Cardiac fibroblast (primary cell): Measurements from ENCODE around the gene UBE2H.
"Not testable (repeated sequence)": the region's sequence is repeated elsewhere in the genome, so short reads cannot be mapped to it uniquely, and the experiment has no call there.

Source experiments
- DNase-seq, 2 donors: peaks; one replicate each; pipeline versions ENCODE4 v3.0.0 to v3.0.0-alpha.2; 2010; ENCODE audit warnings: low read depth in 2 of 2
- H3K4me3 ChIP-seq, 2 donors: replicated peaks in 1 of 2; 1 replicate in 1 of 2; 2 replicates in 1 of 2; pipeline ENCODE4 v1.5.1; 2011; ENCODE audit warnings: low read depth in 2 of 2, low read length in 2 of 2, mild to moderate bottlenecking in 2 of 2, moderate library complexity in 1 of 2
- TF ChIP-seq, protein P1 (sequence below): IDR thresholded peaks from one replicate; pipeline ENCODE4 v1.5.1; 2011; ENCODE audit warnings: low read depth, mild to moderate bottlenecking, low read length, inconsistent platforms

Gene UBE2H

DNA sequence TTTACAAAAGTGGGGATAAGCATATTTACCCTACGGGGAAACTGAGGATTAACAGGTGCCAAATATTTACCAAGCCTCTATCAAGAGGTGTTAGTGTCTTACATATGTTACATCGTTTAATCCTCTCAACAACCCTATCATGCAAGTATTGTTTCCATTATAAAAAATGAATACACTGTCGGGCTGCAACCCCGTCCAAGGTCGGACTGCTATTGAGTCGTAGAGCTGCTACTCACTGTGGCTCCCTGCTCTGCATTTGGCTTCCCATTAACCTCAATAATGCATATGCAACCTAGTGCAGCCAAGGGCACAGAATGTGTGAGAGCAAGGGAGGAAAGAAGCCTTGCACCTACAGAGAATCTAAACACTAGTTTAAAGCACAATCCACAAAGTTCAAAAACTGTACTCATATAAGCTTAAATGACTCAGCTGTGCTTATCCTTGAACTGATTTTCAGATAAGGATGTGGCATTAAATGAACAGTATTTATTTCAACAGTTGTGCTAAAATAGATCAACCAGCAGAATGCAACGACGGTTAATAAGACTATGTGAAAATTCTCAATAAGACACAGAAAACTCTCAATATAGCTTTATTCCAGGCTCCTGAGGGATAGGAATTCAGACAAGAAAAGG lies 49.9 kb downstream of the UBE2H start:
- TF ChIP-seq, protein P1, sequence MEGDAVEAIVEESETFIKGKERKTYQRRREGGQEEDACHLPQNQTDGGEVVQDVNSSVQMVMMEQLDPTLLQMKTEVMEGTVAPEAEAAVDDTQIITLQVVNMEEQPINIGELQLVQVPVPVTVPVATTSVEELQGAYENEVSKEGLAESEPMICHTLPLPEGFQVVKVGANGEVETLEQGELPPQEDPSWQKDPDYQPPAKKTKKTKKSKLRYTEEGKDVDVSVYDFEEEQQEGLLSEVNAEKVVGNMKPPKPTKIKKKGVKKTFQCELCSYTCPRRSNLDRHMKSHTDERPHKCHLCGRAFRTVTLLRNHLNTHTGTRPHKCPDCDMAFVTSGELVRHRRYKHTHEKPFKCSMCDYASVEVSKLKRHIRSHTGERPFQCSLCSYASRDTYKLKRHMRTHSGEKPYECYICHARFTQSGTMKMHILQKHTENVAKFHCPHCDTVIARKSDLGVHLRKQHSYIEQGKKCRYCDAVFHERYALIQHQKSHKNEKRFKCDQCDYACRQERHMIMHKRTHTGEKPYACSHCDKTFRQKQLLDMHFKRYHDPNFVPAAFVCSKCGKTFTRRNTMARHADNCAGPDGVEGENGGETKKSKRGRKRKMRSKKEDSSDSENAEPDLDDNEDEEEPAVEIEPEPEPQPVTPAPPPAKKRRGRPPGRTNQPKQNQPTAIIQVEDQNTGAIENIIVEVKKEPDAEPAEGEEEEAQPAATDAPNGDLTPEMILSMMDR, result no peak
- no peak overlapping the region for H3K4me3 ChIP-seq
- DNase-seq, result no peak

- TF ChIP-seq, protein P1, result no peak
Measured at GRCh38 chr7:129898502-129899160, 54.1 kb downstream of the UBE2H start.

DNA sequence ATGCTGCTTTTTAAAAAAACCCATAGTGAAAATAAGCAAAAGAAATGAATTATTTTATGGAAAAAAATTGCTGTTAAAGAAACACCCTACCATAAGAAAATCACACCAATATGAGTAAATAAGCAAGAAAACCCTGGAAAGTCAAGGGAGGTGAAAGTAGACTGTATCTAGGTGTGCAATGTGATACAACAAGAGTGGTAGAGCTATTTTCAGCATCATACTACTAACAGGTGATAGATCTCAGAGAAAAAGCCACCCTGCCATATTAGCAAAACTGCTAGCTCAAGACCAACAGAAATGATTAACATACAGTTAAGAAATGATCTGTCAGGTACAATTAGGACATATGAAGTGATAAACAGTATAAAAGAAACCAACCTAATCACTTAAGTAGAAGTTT lies 54.8 kb downstream of the UBE2H start:
- TF ChIP-seq, protein P1, result no peak
- no peak for DNase-seq
- no peak overlapping the region for H3K4me3 ChIP-seq

More at GRCh38 chr7:129898502-129899160, 54.1 kb downstream of the UBE2H start:
- H3K4me3 ChIP-seq, result no peak overlapping the region
- DNase-seq, result peak in 1 of 2 donors; percentile 25

DNA sequence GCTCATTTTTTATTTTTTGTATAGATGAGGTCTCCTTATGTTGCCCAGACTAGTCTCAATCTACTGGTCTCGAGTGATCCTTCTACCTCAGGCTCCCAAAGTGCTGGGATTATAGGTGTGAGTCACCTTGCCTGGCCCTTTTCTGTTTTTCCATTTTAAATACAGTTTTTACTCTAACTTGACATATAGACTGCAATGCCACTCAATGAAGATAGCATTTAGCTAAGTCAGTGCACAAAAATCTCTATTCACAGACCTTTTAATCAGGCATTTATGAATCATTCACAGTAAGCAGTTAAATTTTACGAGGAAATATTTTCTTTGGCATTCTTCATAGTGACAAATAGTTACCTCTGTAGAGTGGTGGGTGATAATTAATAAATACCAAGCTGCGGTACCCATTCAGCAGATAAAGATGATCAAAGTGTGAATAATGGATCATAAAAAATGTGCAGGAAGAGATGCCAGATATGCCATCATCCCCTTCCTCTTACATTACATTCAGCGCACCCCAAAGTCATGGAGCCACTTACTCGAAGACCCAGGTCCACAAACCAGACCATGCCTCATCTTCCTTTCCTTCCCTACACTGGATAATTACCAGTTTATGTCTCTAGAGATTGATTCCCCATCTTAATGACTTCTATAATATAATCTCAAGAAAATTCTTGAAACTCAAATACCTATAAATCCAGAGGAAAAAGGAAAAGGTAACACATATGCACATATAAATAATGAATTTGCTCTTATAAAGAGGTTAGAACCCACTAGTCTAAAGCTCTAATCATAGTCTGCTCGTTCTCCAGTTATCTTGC lies 56.0 kb downstream of the UBE2H start:
- DNase-seq, result peak in 1 of 2 donors; percentile 13
- no peak overlapping the region for H3K4me3 ChIP-seq
- TF ChIP-seq, protein P1, result no peak

GRCh38 chr7:129894184-129894583 lies 58.6 kb downstream of the UBE2H start:
- not testable (repeated sequence) for H3K4me3 ChIP-seq, DNase-seq

- DNase-seq, result no peak
- TF ChIP-seq, protein P1, result no peak
- H3K4me3 ChIP-seq, result no peak overlapping the region
Measured at GRCh38 chr7:129890090-129890489, 62.7 kb downstream of the UBE2H start.
